AG04450 (cell line): ENCODE data around the gene EHBP1. TPM values are rescaled to one million over a fixed set of nuclear protein-coding genes. Genes with fewer than 3 reads are reported as not detected.

Experiments used
- CTCF ChIA-PET: fragments of 300-600, 350-600 bp; formaldehyde crosslinking; extraction: SDS; loops from one replicate; lab custom pipeline; 2022; ENCODE audit warnings: antibody characterized with exemption, inconsistent platforms; lab: Charles Lee
- POLR2A ChIA-PET: fragments of 350-600 bp; formaldehyde crosslinking; extraction: SDS; loops from one replicate; lab custom pipeline; 2021; ENCODE audit warnings: antibody characterized with exemption, inconsistent platforms; lab: Yijun Ruan, JAX
- DNase-seq: peaks from one replicate; pipeline ENCODE4 v3.0.0-alpha.2; 2011; ENCODE audit warnings: low read depth, low spot score
- H3K27ac ChIP-seq: one replicate; pipeline ENCODE4 v1.5.1; 2012; ENCODE audit warnings: low read depth, low read length, control low read depth
- H3K27me3 ChIP-seq: one replicate; pipeline ENCODE4 v1.6.0; 2012; ENCODE audit warnings: low read length; ENCODE audit not compliant: control insufficient read depth, insufficient read depth
- H3K4me3 ChIP-seq: 2 replicates; pipeline ENCODE4 v1.5.1; 2011; ENCODE audit warnings: mild to moderate bottlenecking, low read depth, low read length, control low read depth
- H3K9me3 ChIP-seq: 2 replicates; pipeline ENCODE4 v1.5.1; 2012; ENCODE audit warnings: low read length; ENCODE audit not compliant: control insufficient read depth, insufficient read depth
- CTCF ChIP-seq: IDR thresholded peaks from 2 replicates; pipeline ENCODE4 v1.5.1; 2011; ENCODE audit warnings: low read depth, low read length, control low read depth, inconsistent platforms
- polyA plus RNA-seq: library from polyadenylated mRNA; depleted of rRNA; stranded (reverse); fragments of >200 nt; gene quantifications from 2 replicates; pipeline ENCODE4 v1.2.3, GENCODE V29; 2011

Gene EHBP1
- polyA plus RNA-seq, 1 experiment, result 68.6 TPM

DNA sequence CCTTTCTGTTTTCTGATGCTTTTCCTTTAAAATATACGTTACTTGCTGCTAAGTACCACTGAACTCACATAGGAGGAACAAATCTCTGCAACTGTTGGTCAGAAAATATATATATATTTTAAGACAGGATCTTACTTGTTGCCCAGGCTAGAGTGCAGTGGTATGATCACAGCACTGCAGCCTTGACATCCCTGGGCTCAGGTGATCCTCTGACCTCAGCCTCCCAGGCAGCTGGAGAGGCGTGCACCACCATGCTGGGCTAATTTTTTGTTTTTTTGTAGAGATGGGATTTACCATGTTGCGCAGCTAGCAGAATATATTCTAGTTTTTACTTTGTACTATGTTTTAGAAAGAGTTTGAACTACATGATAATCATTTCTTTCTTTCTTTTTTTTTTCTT lies 51.5 kb downstream of the EHBP1 start:
- TF ChIP-seq CTCF, result no peak
- Histone ChIP-seq H3K27me3 (no peaks in the 10 kb centered on the region), H3K9me3 (peaks cover 10% of the 10 kb centered on the region), H3K4me3 (no peak overlapping the region), H3K27ac (no peak overlapping the region)
- ChIA-PET CTCF (interaction anchor here (1.3 kb wide), 1 partner anchor 18 kb away, joined by 7 read pairs; no protein-coding TSS in a partner anchor), POLR2A (no interaction called here)
- DNase-seq, result no peak

DNA sequence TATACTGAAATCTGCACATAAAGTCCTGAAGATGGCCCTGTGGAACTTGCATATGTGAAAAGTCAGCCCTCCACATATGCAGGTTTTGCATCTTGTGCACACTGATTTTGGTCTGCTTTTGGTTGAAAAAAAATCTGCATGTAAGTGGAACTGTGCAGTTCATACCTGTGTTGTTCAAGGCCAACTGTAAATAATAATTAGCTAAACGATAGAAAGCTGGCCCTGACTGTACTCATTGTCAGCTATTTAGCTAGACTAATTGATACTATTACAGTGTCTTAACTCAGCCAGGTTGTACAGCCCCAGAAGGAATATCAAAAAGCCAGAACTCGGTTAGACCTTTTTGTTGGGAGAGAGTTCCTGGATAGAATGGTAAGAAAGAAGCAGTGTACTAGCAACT lies 54.5 kb downstream of the EHBP1 start:
- Histone ChIP-seq H3K4me3 (no peak overlapping the region), H3K9me3 (no peaks in the 10 kb centered on the region), H3K27me3 (no peaks in the 10 kb centered on the region), H3K27ac (no peak overlapping the region)
- DNase-seq, result no peak
- no peak for TF ChIP-seq CTCF
- ChIA-PET CTCF (interaction anchor here (0.6 to 1.4 kb wide), 3 partner anchors 15 to 303 kb away, joined by 3 to 4 read pairs (median 3); no protein-coding TSS in a partner anchor), POLR2A (no interaction called here)

DNA sequence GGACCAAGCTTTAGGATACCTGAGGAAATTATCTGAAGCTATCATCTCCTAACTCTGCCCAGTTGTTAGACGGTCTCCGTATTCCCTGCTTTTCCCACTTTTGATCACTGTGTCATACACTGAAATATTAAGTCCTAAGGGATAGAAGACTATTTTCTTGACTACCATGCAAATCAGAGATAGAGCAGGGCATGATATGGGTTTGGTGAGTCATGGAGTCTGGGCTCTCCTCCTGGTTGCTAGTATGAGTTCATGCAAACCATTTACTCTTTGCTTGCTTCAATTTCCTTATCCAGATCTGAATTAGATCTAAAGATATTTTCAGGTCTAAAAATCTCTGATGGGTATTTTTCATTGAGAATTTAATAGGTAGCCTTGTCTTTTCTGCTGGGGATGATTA lies 55.0 kb downstream of the EHBP1 start:
- ChIA-PET CTCF (interaction anchor here (0.6 to 1.4 kb wide), 3 partner anchors 15 to 304 kb away, joined by 3 to 4 read pairs (median 3); no protein-coding TSS in a partner anchor), POLR2A (no interaction called here)
- Histone ChIP-seq H3K27me3 (no peaks in the 10 kb centered on the region), H3K4me3 (no peak overlapping the region), H3K27ac (no peak overlapping the region), H3K9me3 (no peaks in the 10 kb centered on the region)
- TF ChIP-seq CTCF, result no peak
- DNase-seq, result no peak

- Histone ChIP-seq H3K27me3 (no peaks in the 10 kb centered on the region), H3K27ac (no peak overlapping the region), H3K4me3 (no peak overlapping the region), H3K9me3 (no peaks in the 10 kb centered on the region)
- no peak for TF ChIP-seq CTCF
- POLR2A ChIA-PET, result interaction anchor here (0.6 kb wide), 1 partner anchor 63 kb away, joined by 3 read pairs; no protein-coding TSS in a partner anchor
- CTCF ChIA-PET, result interaction anchor here (2.0 to 3.6 kb wide), 2 partner anchors 10 to 309 kb away, joined by 8 to 25 read pairs; no protein-coding TSS in a partner anchor
- no peak for DNase-seq
These were observed 60.3 kb downstream of the EHBP1 start for GRCh38 chr2:62765619-62766376.

DNA sequence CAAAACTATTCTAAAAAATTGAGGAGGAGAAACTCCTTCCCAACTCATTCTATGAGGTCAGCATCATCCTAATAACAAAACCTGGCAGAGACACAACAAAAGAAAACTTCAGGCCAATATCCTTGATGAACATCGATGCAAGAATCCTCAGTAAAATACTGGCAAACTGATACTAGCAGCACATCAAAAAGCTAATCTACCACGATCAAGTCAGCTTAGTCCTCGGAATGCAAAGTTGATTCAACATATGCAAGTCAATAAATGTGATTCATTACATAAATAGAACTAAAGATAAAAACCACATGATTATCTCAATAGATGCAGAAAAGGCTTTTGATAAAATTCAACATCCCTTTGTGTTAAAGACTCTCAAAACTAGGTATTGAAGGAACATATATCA lies 63.1 kb downstream of the EHBP1 start:
- no peak overlapping the region for H3K27ac ChIP-seq

More for the DNA sequence above, 63.1 kb downstream of the EHBP1 start:
- TF ChIP-seq CTCF, result no peak
- no peak for DNase-seq
- Histone ChIP-seq H3K4me3 (no peak overlapping the region), H3K27me3 (no peaks in the 10 kb centered on the region), H3K9me3 (no peaks in the 10 kb centered on the region)
- ChIA-PET POLR2A (no interaction called here), CTCF (interaction anchor here (2.1 kb wide), 2 partner anchors 311 to 312 kb away, joined by 13 to 16 read pairs; no protein-coding TSS in a partner anchor)
